Omental fat pad (tissue), 4 donors: ENCODE results near the gene BGN. TPM values are rescaled to one million over a fixed set of nuclear protein-coding genes. Genes with fewer than 3 reads are reported as not detected.

ENCODE experiments used
- ATAC-seq: fragments of 150-250 bp; one replicate; pipeline ENCODE4 v1.9.1; 2016; ENCODE audit warnings: mild to moderate bottlenecking, moderate library complexity; ENCODE audit not compliant: low FRiP score
- DNase-seq: peaks from one replicate; pipeline ENCODE4 v3.0.0-alpha.2; 2019; ENCODE audit warnings: low spot score
- total RNA-seq, 4 donors: library from RNA; depleted of rRNA; stranded (reverse); fragments of >200 nt; gene quantifications; one replicate each; pipeline ENCODE4 v1.1.0, GENCODE V29; 2016
- TF ChIP-seq, protein P1 (sequence below), 3 donors: fragments of 450-650 bp; IDR thresholded peaks; one replicate each; pipeline ENCODE4 v1.5.1; 2016 to 2017; ENCODE audit warnings: antibody characterized with exemption in 3 of 3, mild to moderate bottlenecking in 3 of 3, moderate library complexity in 2 of 3

BGN gene
- total RNA-seq, 4 donors from 2014 or later: 14.9 to 40.2 (median 18.6) TPM

DNA sequence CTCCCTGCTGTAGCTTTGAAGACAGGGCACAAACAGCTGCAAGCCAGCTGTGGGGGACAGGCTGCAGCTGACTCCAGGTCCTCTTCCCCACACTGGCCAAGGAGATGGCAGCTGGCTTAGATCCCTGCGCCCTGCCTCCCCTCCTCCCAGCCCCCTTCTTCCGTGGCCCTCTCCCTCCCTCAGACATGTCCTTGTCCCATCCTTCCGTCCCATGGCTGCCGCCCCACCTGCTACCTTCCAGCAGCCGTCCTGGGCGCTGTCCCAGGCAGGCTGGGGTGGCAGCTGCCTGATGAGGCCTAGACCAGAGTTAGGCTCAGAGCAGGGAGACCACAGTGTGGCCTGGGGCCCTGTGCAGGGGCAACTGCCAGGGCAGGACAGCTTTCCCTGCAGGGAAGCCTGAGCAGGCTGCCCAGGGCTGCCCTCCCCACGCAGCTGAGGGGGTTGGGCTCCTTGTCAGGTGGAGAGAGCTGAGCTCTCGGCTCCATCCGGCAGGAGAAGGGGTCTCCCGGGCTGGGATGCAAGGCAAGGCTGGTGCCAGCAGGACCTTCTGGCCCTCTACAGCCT lies 3.3 kb upstream of the BGN start:
- TF ChIP-seq, protein P1, sequence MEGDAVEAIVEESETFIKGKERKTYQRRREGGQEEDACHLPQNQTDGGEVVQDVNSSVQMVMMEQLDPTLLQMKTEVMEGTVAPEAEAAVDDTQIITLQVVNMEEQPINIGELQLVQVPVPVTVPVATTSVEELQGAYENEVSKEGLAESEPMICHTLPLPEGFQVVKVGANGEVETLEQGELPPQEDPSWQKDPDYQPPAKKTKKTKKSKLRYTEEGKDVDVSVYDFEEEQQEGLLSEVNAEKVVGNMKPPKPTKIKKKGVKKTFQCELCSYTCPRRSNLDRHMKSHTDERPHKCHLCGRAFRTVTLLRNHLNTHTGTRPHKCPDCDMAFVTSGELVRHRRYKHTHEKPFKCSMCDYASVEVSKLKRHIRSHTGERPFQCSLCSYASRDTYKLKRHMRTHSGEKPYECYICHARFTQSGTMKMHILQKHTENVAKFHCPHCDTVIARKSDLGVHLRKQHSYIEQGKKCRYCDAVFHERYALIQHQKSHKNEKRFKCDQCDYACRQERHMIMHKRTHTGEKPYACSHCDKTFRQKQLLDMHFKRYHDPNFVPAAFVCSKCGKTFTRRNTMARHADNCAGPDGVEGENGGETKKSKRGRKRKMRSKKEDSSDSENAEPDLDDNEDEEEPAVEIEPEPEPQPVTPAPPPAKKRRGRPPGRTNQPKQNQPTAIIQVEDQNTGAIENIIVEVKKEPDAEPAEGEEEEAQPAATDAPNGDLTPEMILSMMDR (IDR thresholded peaks at IDR 0.05): no peak
- DNase-seq (no peak), ATAC-seq (no peak)

DNA sequence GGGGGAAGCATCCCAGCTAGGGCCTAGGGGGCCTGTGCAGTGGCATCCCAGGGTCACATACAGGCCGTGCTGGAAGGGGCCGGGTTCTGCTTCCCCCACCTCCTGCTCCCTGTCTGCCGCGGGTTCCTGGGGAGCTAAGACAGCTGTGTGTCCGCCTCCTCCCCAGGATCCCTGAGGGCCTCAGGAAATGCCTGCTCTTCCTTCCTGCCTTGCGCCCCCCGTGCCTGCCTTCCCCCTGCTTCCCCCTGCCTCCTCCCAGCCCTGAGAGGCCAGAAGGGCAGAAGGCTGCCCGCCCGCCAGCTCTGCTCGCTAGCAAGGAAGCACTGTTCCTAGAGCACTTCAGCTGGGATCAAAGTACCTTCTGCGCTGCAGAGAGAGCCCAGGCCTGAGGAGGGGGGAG lies 2.9 kb upstream of the BGN start:
- no peak for DNase-seq
- no peak for ATAC-seq
- TF ChIP-seq, protein P1 (IDR thresholded peaks at IDR 0.05): no peak

DNA sequence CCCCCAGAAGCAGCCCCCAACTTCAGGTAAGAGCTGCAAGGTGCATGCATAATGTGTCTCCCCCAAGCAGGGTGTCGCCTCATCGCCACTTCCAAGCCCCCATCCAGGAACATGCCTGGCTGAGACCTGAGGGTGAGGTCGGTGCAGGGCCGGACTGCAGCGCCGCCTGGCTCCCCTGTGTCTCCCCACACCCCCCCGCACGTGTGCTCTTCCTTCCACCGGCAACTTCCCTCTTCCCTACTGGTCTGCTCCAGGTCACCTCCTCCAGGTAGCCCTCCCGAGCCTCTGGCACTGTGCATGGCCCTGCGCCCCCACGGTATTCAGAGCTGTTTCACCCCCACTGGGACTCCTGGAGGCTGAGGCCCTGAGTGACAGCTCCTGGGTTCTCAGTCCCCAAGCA lies 2.2 kb upstream of the BGN start:
- TF ChIP-seq, protein P1 (IDR thresholded peaks at IDR 0.05): no peak
- DNase-seq: no peak
- no peak for ATAC-seq

DNA sequence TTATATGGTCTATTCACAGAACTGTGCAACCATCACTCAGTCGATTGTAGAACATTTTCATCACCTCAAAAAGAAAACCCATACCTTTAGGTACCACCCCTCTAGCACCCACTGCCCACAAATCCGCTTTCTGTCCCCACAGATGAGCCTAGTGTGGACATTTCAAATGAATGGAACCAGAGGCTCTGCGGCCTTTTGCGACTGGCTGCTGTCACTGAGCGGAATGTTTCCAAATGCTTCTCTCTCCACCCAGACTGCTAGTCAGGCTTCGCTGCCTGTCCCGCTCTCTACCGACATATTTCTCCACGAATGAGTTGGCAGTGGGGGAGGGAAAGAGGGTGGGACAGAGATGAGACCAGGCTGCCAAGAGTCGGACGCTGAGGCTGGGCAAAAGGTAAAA lies 1.7 kb upstream of the BGN start:
- TF ChIP-seq, protein P1 (IDR thresholded peaks at IDR 0.05): no peak
- DNase-seq (no peak), ATAC-seq (no peak)

DNA sequence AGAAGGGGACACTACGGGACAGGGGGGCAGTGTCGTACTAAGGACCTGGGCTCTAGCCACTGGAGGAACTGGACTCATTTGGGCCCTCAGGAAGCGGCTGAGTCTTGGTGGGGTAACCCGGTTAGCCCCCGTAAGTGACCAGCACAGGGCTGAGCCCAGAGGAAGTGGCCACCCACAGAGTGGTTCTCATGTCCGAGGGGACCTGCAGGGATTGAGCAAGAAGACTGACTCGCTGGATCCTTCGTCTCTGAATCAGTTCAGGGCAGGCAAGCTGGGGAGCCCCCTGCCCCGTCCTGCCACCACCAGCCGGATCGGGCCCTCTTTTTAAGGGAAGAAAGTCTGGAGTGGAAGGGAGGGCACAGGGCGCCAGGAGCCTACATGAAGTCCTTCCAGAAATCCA lies 719 bp upstream of the BGN start:
- DNase-seq: no peak

DNA sequence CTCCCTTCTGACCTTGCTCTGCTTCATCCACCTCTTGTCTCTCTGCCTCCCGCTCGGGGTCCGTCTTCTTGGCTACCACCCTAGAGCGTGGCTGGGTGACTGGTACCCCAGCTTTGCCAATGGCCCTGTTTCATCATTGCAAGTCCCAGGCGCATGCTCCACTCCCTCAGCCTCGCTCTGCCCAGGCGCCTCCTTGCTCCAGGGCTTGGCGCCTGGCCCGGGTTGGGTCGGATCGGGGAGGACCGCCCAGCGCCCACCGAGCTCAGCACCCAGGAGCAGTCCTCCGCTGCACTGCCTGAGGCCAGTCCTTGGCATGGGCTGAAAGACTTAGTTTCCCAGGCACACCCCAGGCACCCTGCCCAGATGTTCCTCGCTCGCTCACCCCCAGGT lies 577 bp downstream of the BGN start:
- ATAC-seq (no peak), DNase-seq (no peak)
- TF ChIP-seq, protein P1 (IDR thresholded peaks at IDR 0.05): no peak

More for the DNA sequence above, 719 bp upstream of the BGN start:
- ATAC-seq: no peak
- TF ChIP-seq, protein P1 (IDR thresholded peaks at IDR 0.05): no peak

DNA sequence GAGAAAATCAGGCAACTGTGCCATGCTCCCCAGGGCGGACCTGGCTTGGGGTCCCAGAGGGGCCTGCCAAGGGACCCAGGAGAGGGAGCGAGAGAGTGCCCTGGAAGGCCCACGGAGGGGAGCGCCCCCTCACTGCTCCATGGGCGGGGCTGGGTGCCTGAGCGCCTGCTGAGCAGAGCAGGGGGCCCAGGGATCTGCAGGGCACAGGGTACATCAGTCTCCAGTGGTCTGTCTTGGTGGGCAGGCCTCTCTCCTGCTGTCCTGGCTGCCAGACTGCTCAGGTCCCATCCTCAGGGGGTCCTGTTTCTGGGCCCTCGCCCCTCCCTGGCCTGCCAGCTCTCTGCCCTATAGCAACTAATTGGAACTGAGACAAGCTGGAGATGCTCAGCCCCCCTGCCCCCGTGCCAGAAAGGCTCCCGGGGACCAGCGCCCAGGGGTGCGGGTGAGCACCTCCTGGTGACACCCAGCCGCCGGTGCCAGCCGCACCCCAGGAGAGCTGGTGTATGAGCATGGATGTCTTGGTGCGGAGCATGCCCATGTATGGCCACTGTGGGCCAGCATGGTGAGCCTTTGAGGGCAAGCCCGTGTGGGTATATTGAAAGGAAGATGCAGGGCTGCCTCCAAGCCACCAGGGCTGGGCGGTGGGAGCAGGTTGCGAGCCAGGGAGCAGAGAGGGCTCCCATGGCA lies 1.3 kb downstream of the BGN start:
- ATAC-seq: no peak
- no peak for DNase-seq
- TF ChIP-seq, protein P1 (IDR thresholded peaks at IDR 0.05): no peak
